GM21619 (cell line): Measurements from ENCODE around the gene ADAMTS17.
A peak's percentile ranks its signal among the peaks of the same experiment; 100 is the strongest.

ENCODE experiments used
- ATAC-seq: cut with Tn5 transposase; IDR thresholded peaks from one replicate; pipeline ENCODE4 v1.9.1; 2021; ENCODE audit not compliant: unreplicated experiment

The ADAMTS17 gene

GRCh38 chr15:100341750-100342560 lies at the start of gene ADAMTS17:
TSS of gene ADAMTS17 (minus strand) at chr15:100341975. CDS start at chr15:100341899, 76 bp downstream.
- ATAC-seq: peak; percentile 96

GRCh38 chr15:100385300-100386050 lies 43.7 kb upstream of the ADAMTS17 start:
- ATAC-seq: no peak

- ATAC-seq: no peak
These were observed 42.3 kb upstream of the ADAMTS17 start for GRCh38 chr15:100384108-100384410.

GRCh38 chr15:100383302-100384107 lies 41.7 kb upstream of the ADAMTS17 start:
- ATAC-seq: no peak

- no peak for ATAC-seq
These were observed 32.2 kb upstream of the ADAMTS17 start for GRCh38 chr15:100373942-100374341.

- no peak for ATAC-seq
These were observed 31.5 kb upstream of the ADAMTS17 start for GRCh38 chr15:100373120-100373896.

- ATAC-seq: no peak
These were observed 31.0 kb upstream of the ADAMTS17 start for GRCh38 chr15:100372739-100373119.

GRCh38 chr15:100355342-100355741 lies 13.6 kb upstream of the ADAMTS17 start:
- ATAC-seq: no peak

- no peak for ATAC-seq
These were observed 11.7 kb upstream of the ADAMTS17 start for GRCh38 chr15:100353449-100353848.

GRCh38 chr15:100350434-100351226 lies 8.9 kb upstream of the ADAMTS17 start:
- no peak for ATAC-seq

GRCh38 chr15:100349696-100350433 lies 8.1 kb upstream of the ADAMTS17 start:
- ATAC-seq: peak; percentile 96

- no peak for ATAC-seq
These were observed 7.5 kb upstream of the ADAMTS17 start for GRCh38 chr15:100349321-100349695.

- no peak for ATAC-seq
These were observed 6.8 kb upstream of the ADAMTS17 start for GRCh38 chr15:100348578-100348977.

- no peak for ATAC-seq
These were observed 5.2 kb upstream of the ADAMTS17 start for GRCh38 chr15:100346866-100347512.

- ATAC-seq: no peak
These were observed 3.7 kb upstream of the ADAMTS17 start for GRCh38 chr15:100345438-100345837.

GRCh38 chr15:100343251-100343650 lies 1.5 kb upstream of the ADAMTS17 start:
- no peak for ATAC-seq

GRCh38 chr15:100341239-100341749 lies 481 bp downstream of the ADAMTS17 start:
- peak; percentile 12 for ATAC-seq

- no peak for ATAC-seq
These were observed 995 bp downstream of the ADAMTS17 start for GRCh38 chr15:100340721-100341238.
